Fibroblast of pulmonary artery (primary cell): ENCODE results near the gene OTOGL.

ENCODE experiments used
- DNase-seq: peaks from one replicate; pipeline ENCODE4 v3.0.0-alpha.2; 2010; ENCODE audit warnings: low read depth
- H3K4me3 ChIP-seq: replicated peaks from 2 replicates; pipeline ENCODE4 v1.5.1; 2011; ENCODE audit warnings: low read depth, mild to moderate bottlenecking, control low read depth, low read length, moderate library complexity
- CTCF ChIP-seq: IDR thresholded peaks from 2 replicates; pipeline ENCODE4 v1.5.1; 2011; ENCODE audit warnings: mild to moderate bottlenecking, control low read depth, low read length, inconsistent platforms; ENCODE audit errors: missing control alignments

Gene OTOGL

GRCh38 chr12:80420075-80420474, 320.7 kb downstream of the OTOGL start:
- no peak for DNase-seq
- TF ChIP-seq CTCF, result no peak
- H3K4me3 ChIP-seq, result no peak overlapping the region

DNA sequence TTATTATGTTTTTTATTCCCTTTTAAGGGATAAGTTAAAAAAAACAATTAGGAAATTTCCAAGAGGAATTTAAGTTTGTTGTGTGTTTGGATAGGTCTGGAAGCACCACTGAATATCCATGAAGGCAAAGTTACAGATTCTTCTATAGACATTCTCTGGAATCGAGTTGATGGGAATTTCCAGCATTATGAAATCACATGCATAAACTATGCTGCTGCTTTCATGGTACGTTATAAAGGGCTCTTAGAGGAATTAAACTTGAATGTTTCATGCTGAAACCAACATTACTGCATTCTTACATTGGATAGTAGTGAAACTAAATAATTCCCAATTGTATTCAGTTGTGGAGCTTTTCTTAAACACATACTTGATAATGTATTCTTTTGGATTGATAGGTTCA, 323.2 kb downstream of the OTOGL start:
- no peak overlapping the region for H3K4me3 ChIP-seq
- DNase-seq, result peak; percentile 72
- no peak for TF ChIP-seq CTCF
